ENCODE results near the gene TMC1. TPM values are rescaled to one million over a fixed set of nuclear protein-coding genes. Genes with fewer than 3 reads are reported as not detected.
"Not testable (repeated sequence)": the region's sequence is repeated elsewhere in the genome, so short reads cannot be mapped to it uniquely, and the experiment has no call there.

TMC1 gene
- total and polyA plus RNA-seq, 11 donors: 0.07 to 0.75 (median 0.33) TPM; not detected in 5

DNA sequence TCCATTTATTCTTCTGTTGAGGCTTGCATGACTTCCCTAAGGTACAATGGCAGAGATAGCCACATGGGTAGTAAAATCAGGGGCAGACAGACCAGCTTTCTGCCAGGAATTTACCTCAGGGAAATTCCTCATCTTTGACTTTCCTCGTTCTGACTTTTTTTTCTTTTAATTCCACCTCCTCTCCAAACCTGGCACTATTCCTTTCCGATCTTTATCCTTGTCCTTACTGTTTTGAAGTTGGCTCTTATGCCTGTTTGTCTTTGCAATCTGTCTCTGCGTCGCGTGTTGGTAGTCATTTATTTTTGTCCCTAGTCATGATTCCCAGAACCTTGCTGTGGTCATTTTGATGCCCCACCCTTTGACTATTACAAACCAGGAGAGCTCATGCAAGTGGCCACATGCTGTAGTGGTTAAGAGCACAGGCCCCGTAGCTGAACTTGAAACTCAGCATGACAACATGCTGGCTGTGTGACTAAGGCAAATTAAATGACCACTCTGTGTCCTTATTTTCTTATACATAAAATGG is 19.0 kb downstream of the TMC1 start:
- peaks cover 0 to 7% (median 0%) of the 10 kb centered on the region in 12 donors for H3K9me3 ChIP-seq
- 59 to 80% (median 64%) methylated on average over 6 of the region's 6 CpGs for WGBS, 4 donors
- no peaks in the 10 kb centered on the region for H3K4me1 ChIP-seq
- H3K27ac ChIP-seq: no peak overlapping the region
- DNase-seq (no peak), ATAC-seq (no peak)
- TF ChIP-seq, protein P1, sequence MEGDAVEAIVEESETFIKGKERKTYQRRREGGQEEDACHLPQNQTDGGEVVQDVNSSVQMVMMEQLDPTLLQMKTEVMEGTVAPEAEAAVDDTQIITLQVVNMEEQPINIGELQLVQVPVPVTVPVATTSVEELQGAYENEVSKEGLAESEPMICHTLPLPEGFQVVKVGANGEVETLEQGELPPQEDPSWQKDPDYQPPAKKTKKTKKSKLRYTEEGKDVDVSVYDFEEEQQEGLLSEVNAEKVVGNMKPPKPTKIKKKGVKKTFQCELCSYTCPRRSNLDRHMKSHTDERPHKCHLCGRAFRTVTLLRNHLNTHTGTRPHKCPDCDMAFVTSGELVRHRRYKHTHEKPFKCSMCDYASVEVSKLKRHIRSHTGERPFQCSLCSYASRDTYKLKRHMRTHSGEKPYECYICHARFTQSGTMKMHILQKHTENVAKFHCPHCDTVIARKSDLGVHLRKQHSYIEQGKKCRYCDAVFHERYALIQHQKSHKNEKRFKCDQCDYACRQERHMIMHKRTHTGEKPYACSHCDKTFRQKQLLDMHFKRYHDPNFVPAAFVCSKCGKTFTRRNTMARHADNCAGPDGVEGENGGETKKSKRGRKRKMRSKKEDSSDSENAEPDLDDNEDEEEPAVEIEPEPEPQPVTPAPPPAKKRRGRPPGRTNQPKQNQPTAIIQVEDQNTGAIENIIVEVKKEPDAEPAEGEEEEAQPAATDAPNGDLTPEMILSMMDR (IDR thresholded peaks at IDR 0.05): no peak
- no peak for TF ChIP-seq POLR2A (IDR thresholded peaks at IDR 0.05)
- no peaks in the 10 kb centered on the region for H3K27me3 ChIP-seq
- intact Hi-C loops (cut with DNase I): no loop called here
- H3K4me3 ChIP-seq: no peak overlapping the region
- H3K36me3 ChIP-seq: no peaks in the 10 kb centered on the region

DNA sequence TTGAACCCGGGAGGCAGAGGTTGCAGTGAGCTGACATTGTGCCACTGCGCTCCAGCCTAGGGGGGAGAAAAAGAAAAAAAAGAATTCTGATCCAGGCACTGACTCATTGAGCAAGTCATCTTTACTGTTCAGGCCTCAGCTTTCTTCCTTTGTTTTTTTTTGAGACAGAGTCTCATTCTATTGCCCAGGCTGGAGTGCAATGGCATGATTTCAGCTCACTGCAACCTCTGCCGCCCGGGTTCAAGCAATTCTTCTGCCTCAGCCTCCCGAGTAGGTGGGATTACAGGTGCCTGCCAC is 21.1 kb downstream of the TMC1 start:
- H3K4me1 ChIP-seq; H3K4me3 ChIP-seq; H3K27me3 ChIP-seq; intact Hi-C loops (cut with DNase I); H3K36me3 ChIP-seq; H3K9me3 ChIP-seq; ATAC-seq; H3K27ac ChIP-seq; DNase-seq: not testable (repeated sequence)
- 94 to 95% (median 94%) methylated on average over 5 of the region's 5 CpGs for WGBS, 4 donors

DNA sequence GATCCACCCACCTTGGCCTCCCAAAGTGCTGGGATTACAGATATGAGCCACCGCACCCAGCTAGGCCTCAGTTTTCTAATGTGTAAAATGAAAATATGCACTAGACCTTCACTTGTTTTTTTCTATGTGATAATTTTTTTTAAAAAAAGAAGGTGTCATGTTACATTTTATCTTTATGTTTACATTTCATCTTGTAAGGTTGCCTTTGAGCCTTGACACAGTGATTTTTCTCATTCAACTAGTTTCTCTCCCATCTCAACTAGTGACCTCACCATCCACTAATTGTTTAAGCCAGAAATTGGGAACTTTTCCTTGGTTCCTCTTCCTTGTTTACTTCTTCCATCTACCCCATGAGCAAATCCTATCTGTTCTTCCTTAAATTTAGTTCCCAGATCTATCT is 21.5 kb downstream of the TMC1 start:
- H3K27ac ChIP-seq: no peak overlapping the region
- no peak overlapping the region for H3K4me3 ChIP-seq
- DNase-seq (no peak), ATAC-seq (no peak)
- H3K36me3 ChIP-seq: no peaks in the 10 kb centered on the region
- intact Hi-C loops (cut with DNase I): no loop called here
- H3K27me3 ChIP-seq: no peaks in the 10 kb centered on the region
- TF ChIP-seq POLR2A (IDR thresholded peaks at IDR 0.05): no peak
- TF ChIP-seq, protein P1 (IDR thresholded peaks at IDR 0.05): no peak
- no peaks in the 10 kb centered on the region for H3K4me1 ChIP-seq
- 94 to 100% (median 99%) methylated on average over 1 of the region's 1 CpG for WGBS, 4 donors
- H3K9me3 ChIP-seq: no peaks in the 10 kb centered on the region

DNA sequence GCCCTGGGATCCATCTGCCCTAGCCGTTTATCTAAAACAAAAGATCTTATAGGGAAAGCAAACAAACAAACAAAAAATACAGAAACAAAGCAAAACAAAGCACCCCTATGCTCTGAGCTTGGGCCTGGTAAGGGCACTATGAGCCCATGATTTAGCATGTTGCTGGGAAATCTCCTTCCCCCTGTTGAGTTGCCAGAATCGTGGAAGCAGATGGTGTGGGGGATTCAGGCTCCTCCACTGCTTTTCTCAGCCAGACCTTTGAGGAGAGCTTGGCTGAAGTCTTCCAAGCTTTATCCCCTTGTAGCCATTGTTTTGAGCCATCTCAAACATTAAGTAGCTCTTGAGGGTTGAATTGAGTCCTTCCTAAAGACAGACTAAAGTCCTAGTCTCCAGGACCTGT is 29.9 kb downstream of the TMC1 start:
- DNase-seq (no peak), ATAC-seq (no peak)
- H3K36me3 ChIP-seq: no peaks in the 10 kb centered on the region
- no peaks in the 10 kb centered on the region for H3K27me3 ChIP-seq
- H3K4me3 ChIP-seq: no peak overlapping the region
- H3K27ac ChIP-seq: no peak overlapping the region
- 70 to 80% (median 73%) methylated on average over 2 of the region's 2 CpGs for WGBS, 4 donors
- H3K9me3 ChIP-seq: no peaks in the 10 kb centered on the region
- intact Hi-C loops (cut with DNase I): no loop called here
- peaks cover 0 to 6% (median 0%) of the 10 kb centered on the region in 12 donors for H3K4me1 ChIP-seq
- TF ChIP-seq POLR2A (IDR thresholded peaks at IDR 0.05): no peak
- TF ChIP-seq, protein P1 (IDR thresholded peaks at IDR 0.05): no peak

DNA sequence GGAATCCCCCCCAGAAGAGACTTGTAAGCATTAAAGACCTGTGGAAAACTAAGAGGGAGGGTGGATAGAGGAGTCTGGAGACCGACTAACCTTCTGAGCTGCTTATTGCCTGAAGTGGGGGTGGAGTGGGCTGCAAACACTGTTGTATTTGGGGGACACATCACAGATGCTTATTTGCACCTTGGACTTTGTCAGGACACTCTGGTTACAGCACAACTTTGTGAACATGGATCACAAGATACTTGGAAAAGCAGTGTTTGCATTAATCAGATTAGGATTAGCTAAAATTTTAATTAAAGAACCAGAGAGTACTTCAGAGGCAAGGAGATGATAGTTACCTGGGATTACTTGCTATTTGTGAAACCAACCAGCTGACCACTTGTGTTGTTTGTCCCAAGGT is 30.9 kb downstream of the TMC1 start:
- WGBS, 4 donors: 44 to 70% (median 58%) methylated on average over 1 of the region's 1 CpG
- H3K27me3 ChIP-seq: no peaks in the 10 kb centered on the region
- H3K4me1 ChIP-seq: peaks cover 0 to 6% (median 0%) of the 10 kb centered on the region in 12 donors
- no peak for TF ChIP-seq POLR2A (IDR thresholded peaks at IDR 0.05)
- TF ChIP-seq, protein P1 (IDR thresholded peaks at IDR 0.05): no peak
- intact Hi-C loops (cut with DNase I): no loop called here
- H3K36me3 ChIP-seq: no peaks in the 10 kb centered on the region
- DNase-seq: no peak
- no peak overlapping the region for H3K4me3 ChIP-seq
- H3K27ac ChIP-seq: no peak overlapping the region
- no peaks in the 10 kb centered on the region for H3K9me3 ChIP-seq
- ATAC-seq: no peak
